ENCODE results near the gene SETD2.
A peak's percentile ranks its signal among the peaks of the same experiment; 100 is the strongest.

SETD2 gene

GRCh38 chr3:46984591-46985459 lies 179.1 kb downstream of the SETD2 start:
- no peak for DNase-seq (ENCODE audit: low read depth, low spot score)

- no peak for DNase-seq (ENCODE audit: low read depth, low spot score)
Observed at GRCh38 chr3:46982546-46982945, 181.4 kb downstream of the SETD2 start.

- DNase-seq (ENCODE audit: low read depth, low spot score): peak; percentile 75
Observed at GRCh38 chr3:46981932-46982471, 181.9 kb downstream of the SETD2 start.

GRCh38 chr3:46979958-46980497 lies 183.9 kb downstream of the SETD2 start:
- no peak for DNase-seq (ENCODE audit: low read depth, low spot score)

- peak; percentile 93 for DNase-seq (ENCODE audit: low read depth, low spot score)
Observed at GRCh38 chr3:46978985-46979944, 184.6 kb downstream of the SETD2 start, which contains the start of gene NBEAL2. Gene NBEAL2 (plus strand): TSS chr3:46979666. CDS start chr3:46979862, 196 bp downstream.

- DNase-seq (ENCODE audit: low read depth, low spot score): no peak
Observed at GRCh38 chr3:46978381-46978780, 185.5 kb downstream of the SETD2 start.

- DNase-seq (ENCODE audit: low read depth, low spot score): no peak
Observed at GRCh38 chr3:46977811-46978195, 186.1 kb downstream of the SETD2 start.

GRCh38 chr3:46976326-46977190 lies 187.4 kb downstream of the SETD2 start, which contains the start of gene CCDC12:
Gene CCDC12 (minus strand): TSS chr3:46976745. CDS start chr3:46976732, 13 bp downstream.
- DNase-seq (ENCODE audit: low read depth, low spot score): peak; percentile 97

GRCh38 chr3:46974421-46975171 lies 189.3 kb downstream of the SETD2 start:
- DNase-seq (ENCODE audit: low read depth, low spot score): no peak

- no peak for DNase-seq (ENCODE audit: low read depth, low spot score)
Observed at GRCh38 chr3:46972396-46972795, 191.5 kb downstream of the SETD2 start.

- DNase-seq (ENCODE audit: low read depth, low spot score): no peak
Observed at GRCh38 chr3:46971742-46972141, 192.2 kb downstream of the SETD2 start.

GRCh38 chr3:46971151-46971550 lies 192.8 kb downstream of the SETD2 start:
- DNase-seq (ENCODE audit: low read depth, low spot score): no peak

- no peak for DNase-seq (ENCODE audit: low read depth, low spot score)
Observed at GRCh38 chr3:46970391-46971091, 193.4 kb downstream of the SETD2 start.

- DNase-seq (ENCODE audit: low read depth, low spot score): no peak
Observed at GRCh38 chr3:46968783-46969428, 195.0 kb downstream of the SETD2 start.

GRCh38 chr3:46966811-46967210 lies 197.1 kb downstream of the SETD2 start:
- peak; percentile 80 for DNase-seq (ENCODE audit: low read depth, low spot score)

Measured in ELF-1 (cell line).